Measurements from ENCODE around the gene COL11A1. TPM values are rescaled to one million over a fixed set of nuclear protein-coding genes. Genes with fewer than 3 reads are reported as not detected.

COL11A1 gene
- total and polyA plus RNA-seq, 2 of the 4 experiments (the other 2 are of a cell fraction), result 4.6 to 5.2 TPM

DNA sequence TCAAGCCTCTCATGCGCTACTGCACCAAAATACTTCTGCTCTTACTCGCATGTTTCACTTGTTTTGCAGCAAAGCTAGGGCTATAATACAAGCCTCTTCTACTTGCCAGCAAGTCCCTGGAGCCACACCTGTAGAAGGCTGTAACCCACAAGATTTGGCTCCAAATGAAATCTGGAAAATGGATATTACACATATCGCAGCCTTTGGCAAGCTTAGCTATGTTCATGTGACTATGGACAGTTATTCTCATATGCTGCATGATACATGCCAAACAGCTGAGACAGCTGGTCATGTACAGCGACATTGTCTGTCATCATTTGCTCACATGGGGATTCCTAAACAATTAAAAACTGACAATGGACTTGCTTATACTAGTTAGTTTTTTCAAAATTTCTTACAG, 270.3 kb downstream of the COL11A1 start:
- Histone ChIP-seq H2BK15ac (ENCODE audit: low read depth, low read length) (no peak overlapping the region), H3K4ac (ENCODE audit: low read depth, low read length) (no peak overlapping the region), H3K27ac (ENCODE audit: insufficient read depth, low read length) (no peak overlapping the region), H2BK120ac (ENCODE audit: low read depth, low read length) (peak overlapping the region; percentile 12; the same call in 1 of the 2 replicates), H4K5ac (ENCODE audit: low read depth, low read length) (no peak overlapping the region), H3K18ac (ENCODE audit: low read depth, low read length) (no peak overlapping the region), H3K23ac (ENCODE audit: low read depth, low read length) (no peak overlapping the region), H2AK9ac (replicated peaks; ENCODE audit: low read depth, low read length, poor library complexity) (no peak overlapping the region), H3K56ac (ENCODE audit: extremely low read depth, insufficient read depth, low read length) (no peak overlapping the region), H3K79me1 (ENCODE audit: low read depth in 1 of 2, low read length in 2 of 2) (no peaks in the 10 kb centered on the region), H4K20me1 (ENCODE audit: insufficient read depth, low read length) (no peaks in the 10 kb centered on the region), H2AFZ (replicated peaks; ENCODE audit: low read length, poor library complexity) (no peak overlapping the region), H4K8ac (ENCODE audit: low read depth in 2 of 2, low read length in 2 of 2) (peak overlapping the region in 1 of 2 experiments; percentile 17; a peak in 1 of 4 replicates), H3K9me1 (ENCODE audit: insufficient read depth, low read length) (no peaks in the 10 kb centered on the region), H3K9me3 (ENCODE audit: control insufficient read depth, insufficient read depth, low read length) (no peaks in the 10 kb centered on the region), H2BK5ac (ENCODE audit: low read depth, low read length, poor library complexity, severe bottlenecking) (peak overlapping the region; percentile 17), H2AK5ac (ENCODE audit: low read depth, low read length) (no peak overlapping the region), H3K14ac (replicated peaks; ENCODE audit: low read depth, low read length) (no peak overlapping the region), H3K4me2 (ENCODE audit: low read depth, low read length) (peak overlapping the region; percentile 31; the same call in 1 of the 2 replicates), H4K91ac (ENCODE audit: insufficient read depth, low read depth, low read length) (no peak overlapping the region), H3K9ac (ENCODE audit: low read depth, low read length) (no peak overlapping the region), H2BK20ac (ENCODE audit: low read depth, low read length) (no peak overlapping the region), H3K36me3 (ENCODE audit: control insufficient read depth, insufficient read depth, low read length) (no peaks in the 10 kb centered on the region), H3K4me3 (ENCODE audit: insufficient read depth, low read depth, low read length) (no peak overlapping the region), H3K4me1 (ENCODE audit: control insufficient read depth, insufficient read depth, low read length) (peaks cover 8% of the 10 kb centered on the region; the same call in 1 of the 2 replicates), H3K27me3 (ENCODE audit: control insufficient read depth, insufficient read depth, low read length) (no peaks in the 10 kb centered on the region)
- ATAC-seq (ENCODE audit: low read depth) (no peak), DNase-seq (peak; percentile 22)
- intact Hi-C loops (cut with micrococcal nuclease), result no loop called here
- WGBS, 2 experiments (ENCODE audit: extremely low coverage in 2 of 2, insufficient read length in 1 of 2), result no CpG with 5 or more reads among the region's 4 CpGs
- no peak for TF ChIP-seq POLR2A (IDR thresholded peaks at IDR 0.05; ENCODE audit: low read depth, low read length)
- TF ChIP-seq RCOR1 (IDR thresholded peaks at IDR 0.05; ENCODE audit: insufficient replicate concordance, low read length), result no peak
- TF ChIP-seq NFE2L2 (IDR thresholded peaks at IDR 0.05; ENCODE audit: low read depth, low read length), result no peak
- TF ChIP-seq MAFK (IDR thresholded peaks at IDR 0.05; ENCODE audit: low read depth, low read length), result no peak
- TF ChIP-seq, protein P1, sequence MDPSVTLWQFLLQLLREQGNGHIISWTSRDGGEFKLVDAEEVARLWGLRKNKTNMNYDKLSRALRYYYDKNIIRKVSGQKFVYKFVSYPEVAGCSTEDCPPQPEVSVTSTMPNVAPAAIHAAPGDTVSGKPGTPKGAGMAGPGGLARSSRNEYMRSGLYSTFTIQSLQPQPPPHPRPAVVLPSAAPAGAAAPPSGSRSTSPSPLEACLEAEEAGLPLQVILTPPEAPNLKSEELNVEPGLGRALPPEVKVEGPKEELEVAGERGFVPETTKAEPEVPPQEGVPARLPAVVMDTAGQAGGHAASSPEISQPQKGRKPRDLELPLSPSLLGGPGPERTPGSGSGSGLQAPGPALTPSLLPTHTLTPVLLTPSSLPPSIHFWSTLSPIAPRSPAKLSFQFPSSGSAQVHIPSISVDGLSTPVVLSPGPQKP (IDR thresholded peaks at IDR 0.05; ENCODE audit: borderline replicate concordance, low read depth, low read length), result no peak
- no peak for TF ChIP-seq MXI1 (IDR thresholded peaks at IDR 0.05; ENCODE audit: borderline replicate concordance, low read depth, low read length)
- no peak for TF ChIP-seq SMC3 (IDR thresholded peaks at IDR 0.05; ENCODE audit: low read depth, low read length)
- no peak for TF ChIP-seq BHLHE40 (IDR thresholded peaks at IDR 0.05; ENCODE audit: low read depth, low read length)
- TF ChIP-seq RFX5 (IDR thresholded peaks at IDR 0.05; ENCODE audit: low read depth, low read length), result no peak
- no peak for TF ChIP-seq MAZ (IDR thresholded peaks at IDR 0.05; ENCODE audit: borderline replicate concordance, low read depth, low read length)
- no peak for TF ChIP-seq RAD21 (IDR thresholded peaks at IDR 0.05; ENCODE audit: low read length)
- TF ChIP-seq, protein P2, sequence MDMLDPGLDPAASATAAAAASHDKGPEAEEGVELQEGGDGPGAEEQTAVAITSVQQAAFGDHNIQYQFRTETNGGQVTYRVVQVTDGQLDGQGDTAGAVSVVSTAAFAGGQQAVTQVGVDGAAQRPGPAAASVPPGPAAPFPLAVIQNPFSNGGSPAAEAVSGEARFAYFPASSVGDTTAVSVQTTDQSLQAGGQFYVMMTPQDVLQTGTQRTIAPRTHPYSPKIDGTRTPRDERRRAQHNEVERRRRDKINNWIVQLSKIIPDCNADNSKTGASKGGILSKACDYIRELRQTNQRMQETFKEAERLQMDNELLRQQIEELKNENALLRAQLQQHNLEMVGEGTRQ (IDR thresholded peaks at IDR 0.05; ENCODE audit: low read depth, low read length), result no peak
- no peak for TF ChIP-seq CHD1 (IDR thresholded peaks at IDR 0.05; ENCODE audit: low read depth, low read length)
- TF ChIP-seq CEBPB (IDR thresholded peaks at IDR 0.05; ENCODE audit: low read depth, low read length), result no peak
- TF ChIP-seq FOS (IDR thresholded peaks at IDR 0.05; ENCODE audit: low read depth, low read length), result no peak
- TF ChIP-seq, protein P3, sequence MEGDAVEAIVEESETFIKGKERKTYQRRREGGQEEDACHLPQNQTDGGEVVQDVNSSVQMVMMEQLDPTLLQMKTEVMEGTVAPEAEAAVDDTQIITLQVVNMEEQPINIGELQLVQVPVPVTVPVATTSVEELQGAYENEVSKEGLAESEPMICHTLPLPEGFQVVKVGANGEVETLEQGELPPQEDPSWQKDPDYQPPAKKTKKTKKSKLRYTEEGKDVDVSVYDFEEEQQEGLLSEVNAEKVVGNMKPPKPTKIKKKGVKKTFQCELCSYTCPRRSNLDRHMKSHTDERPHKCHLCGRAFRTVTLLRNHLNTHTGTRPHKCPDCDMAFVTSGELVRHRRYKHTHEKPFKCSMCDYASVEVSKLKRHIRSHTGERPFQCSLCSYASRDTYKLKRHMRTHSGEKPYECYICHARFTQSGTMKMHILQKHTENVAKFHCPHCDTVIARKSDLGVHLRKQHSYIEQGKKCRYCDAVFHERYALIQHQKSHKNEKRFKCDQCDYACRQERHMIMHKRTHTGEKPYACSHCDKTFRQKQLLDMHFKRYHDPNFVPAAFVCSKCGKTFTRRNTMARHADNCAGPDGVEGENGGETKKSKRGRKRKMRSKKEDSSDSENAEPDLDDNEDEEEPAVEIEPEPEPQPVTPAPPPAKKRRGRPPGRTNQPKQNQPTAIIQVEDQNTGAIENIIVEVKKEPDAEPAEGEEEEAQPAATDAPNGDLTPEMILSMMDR (conservative IDR thresholded peaks at IDR 0.05; ENCODE audit: low read depth, low read length), result no peak
- POLR2A ChIA-PET (ENCODE audit: unreplicated experiment), result no interaction called here
- in situ Hi-C loops (cut with MboI; ENCODE audit: low sequenced_read_pairs), result no loop called here
- dilution Hi-C loops (cut with HindIII; ENCODE audit: low sequenced_read_pairs, unreplicated experiment), result no loop called here
- BruUV-seq (replicated peaks), result no TSS peak
- CTCF ChIA-PET, result no interaction called here

All from IMR-90 (cell line).